NT2/D1 (cell line): Measurements from ENCODE around the gene PGAM1.

Experiments
- SUZ12 ChIP-seq: IDR thresholded peaks from 2 replicates; pipeline ENCODE4 v1.6.1; 2011; ENCODE audit not compliant: insufficient read length, insufficient read depth; ENCODE audit errors: extremely low read depth
- YY1 ChIP-seq: IDR thresholded peaks from 2 replicates; pipeline ENCODE4 v1.6.1; 2011; ENCODE audit not compliant: insufficient read length, insufficient read depth
- ZNF274 ChIP-seq: IDR thresholded peaks from 2 replicates; pipeline ENCODE4 v1.6.1; 2011; ENCODE audit warnings: mild to moderate bottlenecking, low read depth, low read length

GRCh38 chr10:97464226-97464625 lies 38.2 kb downstream of the PGAM1 start:
- TF ChIP-seq YY1: no peak
- no peak for TF ChIP-seq ZNF274
- no peak for TF ChIP-seq SUZ12
